Hepatic stellate cell (primary cell): Measurements from ENCODE around the gene FAHD1.

Experiments used
- DNase-seq: peaks from one replicate; pipeline ENCODE4 v3.0.0; 2011; ENCODE audit warnings: low spot score

The FAHD1 gene

GRCh38 chr16:1817276-1817589, 9.8 kb upstream of the FAHD1 start:
- no peak for DNase-seq

GRCh38 chr16:1817716-1818115, 9.3 kb upstream of the FAHD1 start:
- no peak for DNase-seq

- DNase-seq: no peak
Observed at GRCh38 chr16:1818204-1818872, 8.7 kb upstream of the FAHD1 start.

- no peak for DNase-seq
Observed at GRCh38 chr16:1818873-1819525, 8.0 kb upstream of the FAHD1 start.

GRCh38 chr16:1819611-1820010, 7.4 kb upstream of the FAHD1 start:
- no peak for DNase-seq

GRCh38 chr16:1820096-1820945, 6.7 kb upstream of the FAHD1 start:
- no peak for DNase-seq

GRCh38 chr16:1820946-1821290, 6.1 kb upstream of the FAHD1 start:
- DNase-seq: no peak

- DNase-seq: no peak
Observed at GRCh38 chr16:1821861-1822611, 5.0 kb upstream of the FAHD1 start.

GRCh38 chr16:1822801-1823200, 4.2 kb upstream of the FAHD1 start:
- DNase-seq: no peak

- peak; percentile 34 for DNase-seq
Observed at GRCh38 chr16:1823821-1824220, 3.2 kb upstream of the FAHD1 start.

GRCh38 chr16:1825381-1825863, 1.6 kb upstream of the FAHD1 start:
- DNase-seq: no peak

- DNase-seq: peak; percentile 57
Observed at GRCh38 chr16:1825864-1826690, 929 bp upstream of the FAHD1 start.

GRCh38 chr16:1828645-1829410, 1.8 kb downstream of the FAHD1 start:
- DNase-seq: no peak

- DNase-seq: no peak
Observed at GRCh38 chr16:1830213-1830612, 3.2 kb downstream of the FAHD1 start.

- no peak for DNase-seq
Observed at GRCh38 chr16:1831186-1832075, 4.4 kb downstream of the FAHD1 start.

GRCh38 chr16:1832838-1833454, 5.9 kb downstream of the FAHD1 start:
- no peak for DNase-seq

GRCh38 chr16:1834096-1834495, 7.1 kb downstream of the FAHD1 start:
- no peak for DNase-seq

GRCh38 chr16:1839554-1839953, 12.5 kb downstream of the FAHD1 start:
- no peak for DNase-seq

GRCh38 chr16:1845985-1846384, 19.0 kb downstream of the FAHD1 start:
- no peak for DNase-seq
